GM12878 (cell line): ENCODE data around the gene WHRN. TPM values are rescaled to one million over a fixed set of nuclear protein-coding genes. Genes with fewer than 3 reads are reported as not detected.

Source experiments
- ATAC-seq: fragments of 200-7000 bp; cut with Tn5 transposase; 3 replicates; pipeline ENCODE4 v1.9.1; 2020; ENCODE audit warnings: mild to moderate bottlenecking, moderate library complexity
- BruUV-seq: library from RNA; stranded (reverse); fragments of 400-500 nt; replicated peaks from 2 replicates; lab custom pipeline; 2021; lab: Mats Ljungman, UMichigan
- CTCF ChIA-PET: fragments of 300-600 bp; sonication (Branson Sonifier 250); formaldehyde crosslinking; extraction: SDS; loops from one replicate; lab custom pipeline; 2021; ENCODE audit warnings: inconsistent platforms; lab: Yijun Ruan, JAX
- POLR2A ChIA-PET: fragments of 350-600 bp; formaldehyde crosslinking; extraction: SDS; loops from one replicate; lab custom pipeline; 2021; ENCODE audit warnings: inconsistent platforms; lab: Charles Lee
- RAD21 ChIA-PET: fragments of 300-600 bp; sonication (Branson Sonifier 250); formaldehyde crosslinking; loops from one replicate; lab custom pipeline; 2023; ENCODE audit warnings: antibody characterized with exemption; ENCODE audit not compliant: unreplicated experiment; lab: Charles Lee
- SMC1A ChIA-PET: fragments of 300-600 bp; sonication (Branson Sonifier 250); formaldehyde crosslinking; loops from one replicate; lab custom pipeline; 2023; ENCODE audit not compliant: unreplicated experiment, uncharacterized antibody; lab: Charles Lee
- DNase-seq: peaks from one replicate; pipeline ENCODE4 v3.0.0-alpha.2; 2011; ENCODE audit warnings: low read depth, low spot score
- FAIRE-seq: peaks from 3 replicates; lab custom pipeline; 2011; peaks lifted over from hg19 to GRCh38; lab: Jason Lieb, UNC
- H2AFZ ChIP-seq: 2 replicates; pipeline ENCODE4 v1.6.0; 2011; ENCODE audit warnings: low read depth, low read length, control low read depth; ENCODE audit not compliant: control insufficient read depth
- H3K27ac ChIP-seq: 2 replicates; pipeline ENCODE4 v1.5.1; 2011; ENCODE audit warnings: control low read depth; ENCODE audit not compliant: control insufficient read depth, insufficient read depth
- H3K27me3 ChIP-seq, 2 experiments: replicated peaks in 1 of 2; 2 replicates each; pipeline versions ENCODE4 v1.6.0 to v1.6.1; 2011; ENCODE audit warnings: low read length in 1 of 2; ENCODE audit not compliant: control insufficient read depth in 2 of 2, insufficient read depth in 2 of 2
- H3K36me3 ChIP-seq, 2 experiments: 2 replicates each; pipeline ENCODE4 v1.5.1; 2011; ENCODE audit warnings: low read length in 1 of 2; ENCODE audit not compliant: control insufficient read depth in 2 of 2, insufficient read depth in 2 of 2
- H3K4me1 ChIP-seq: 2 replicates; pipeline ENCODE4 v1.6.1; 2011; ENCODE audit warnings: mild to moderate bottlenecking, low read length, moderate library complexity, mixed read lengths; ENCODE audit not compliant: control insufficient read depth, insufficient read depth
- H3K4me2 ChIP-seq: 2 replicates; pipeline ENCODE4 v1.6.0; 2011; ENCODE audit warnings: control low read depth; ENCODE audit not compliant: control insufficient read depth, insufficient read depth
- H3K4me3 ChIP-seq: fragments of 200-600 bp; sonication (generic); 2 replicates; pipeline ENCODE4 v1.5.1; 2016
- H3K79me2 ChIP-seq: 2 replicates; pipeline ENCODE4 v1.6.0; 2011; ENCODE audit warnings: low read length; ENCODE audit not compliant: control insufficient read depth, insufficient read depth
- H3K9ac ChIP-seq: 2 replicates; pipeline ENCODE4 v1.8.0; 2011; ENCODE audit warnings: low read length, control low read depth, mixed read lengths; ENCODE audit not compliant: control insufficient read depth, insufficient read depth
- H3K9me3 ChIP-seq: replicated peaks from 3 replicates; pipeline ENCODE4 v1.5.1; 2011; ENCODE audit warnings: mild to moderate bottlenecking, low read length; ENCODE audit not compliant: control insufficient read depth, insufficient read depth
- H4K20me1 ChIP-seq: 2 replicates; pipeline ENCODE4 v1.6.0; 2011; ENCODE audit not compliant: control insufficient read depth, insufficient read depth
- ETV6 ChIP-seq, 2 experiments: fragments of 450-650 bp in 1 of 2; IDR thresholded peaks in 1 of 2; conservative IDR thresholded peaks in 1 of 2; 2 replicates each; pipeline ENCODE4 v1.6.1; 2014; ENCODE audit warnings: antibody characterized with exemption in 1 of 2, borderline replicate concordance in 1 of 2, low read depth in 1 of 2, mild to moderate bottlenecking in 1 of 2, moderate library complexity in 1 of 2
- KLF5 ChIP-seq: fragments of 450-650 bp; IDR thresholded peaks from 2 replicates; pipeline ENCODE4 v1.6.1; 2014; ENCODE audit warnings: mild to moderate bottlenecking; ENCODE audit not compliant: partially characterized antibody
- WGBS: methylation state at CpG from one replicate; pipeline ENCODE4 v1.1.6; 2016; ENCODE audit warnings: low lambda C conversion rate; ENCODE audit not compliant: insufficient replicate concordance, insufficient coverage; ENCODE audit errors: missing lambda C conversion rate; 5-methylcytosine and 5-hydroxymethylcytosine counted together
- in situ Hi-C: fragments of 300-500 bp; cut with MboI; formaldehyde crosslinking; loops from 9 replicates; pipeline ENCODE4 v1.14.3; 2018; ENCODE audit warnings: mixed read lengths
- intact Hi-C: fragments of 100-400 bp; cut with micrococcal nuclease; formaldehyde crosslinking; loops from one replicate; pipeline ENCODE4 v1.14.2; 2022; ENCODE audit not compliant: unreplicated experiment
- polyA plus RNA-seq, 11 experiments: library from polyadenylated mRNA; depleted of rRNA in 4 of 11; unstranded in 6 of 11; stranded (reverse) in 5 of 11; fragments of >200 nt; fragmentation: Nextera tagmentation in 4 of 11; fragmentation: Illumina TruSeq in 1 of 11; extraction: Ambion mirVana in 4 of 11; extraction: Trizol in 1 of 11; gene quantifications; 1 replicate in 1 of 11; 2 replicates in 10 of 11; pipeline versions ENCODE4 v1.2.1 to v1.2.3, GENCODE V29; 2011 to 2016; ENCODE audit warnings: inconsistent platforms in 2 of 11, missing spikeins in 2 of 11, low read depth in 1 of 11
- total RNA-seq, 4 experiments: library from RNA; depleted of rRNA in 3 of 4; stranded (reverse); fragments of >200 nt in 3 of 4; fragmentation: Illumina TruSeq in 1 of 4; extraction: Trizol in 1 of 4; gene quantifications; 2 replicates each; pipeline versions ENCODE4 v1.2.1 to v1.2.3, GENCODE V29; 2013 to 2021
- TF ChIP-seq, protein P1 (sequence below): IDR thresholded peaks from 2 replicates; pipeline ENCODE4 v1.6.1; 2011; ENCODE audit warnings: mild to moderate bottlenecking, low read depth, low read length, moderate library complexity; ENCODE audit not compliant: insufficient replicate concordance
- TF ChIP-seq, protein P2 (sequence below): fragments of 450-650 bp; IDR thresholded peaks from 2 replicates; pipeline ENCODE4 v1.6.1; 2017; ENCODE audit warnings: low read depth, mild to moderate bottlenecking, moderate library complexity

The WHRN gene
- total and polyA plus RNA-seq, 10 of the 15 experiments (the other 5 are each of a cell fraction or from before 2014, with no cell fraction given) = 0.04 to 18.2 (median 0.68) TPM; not detected in 1

DNA sequence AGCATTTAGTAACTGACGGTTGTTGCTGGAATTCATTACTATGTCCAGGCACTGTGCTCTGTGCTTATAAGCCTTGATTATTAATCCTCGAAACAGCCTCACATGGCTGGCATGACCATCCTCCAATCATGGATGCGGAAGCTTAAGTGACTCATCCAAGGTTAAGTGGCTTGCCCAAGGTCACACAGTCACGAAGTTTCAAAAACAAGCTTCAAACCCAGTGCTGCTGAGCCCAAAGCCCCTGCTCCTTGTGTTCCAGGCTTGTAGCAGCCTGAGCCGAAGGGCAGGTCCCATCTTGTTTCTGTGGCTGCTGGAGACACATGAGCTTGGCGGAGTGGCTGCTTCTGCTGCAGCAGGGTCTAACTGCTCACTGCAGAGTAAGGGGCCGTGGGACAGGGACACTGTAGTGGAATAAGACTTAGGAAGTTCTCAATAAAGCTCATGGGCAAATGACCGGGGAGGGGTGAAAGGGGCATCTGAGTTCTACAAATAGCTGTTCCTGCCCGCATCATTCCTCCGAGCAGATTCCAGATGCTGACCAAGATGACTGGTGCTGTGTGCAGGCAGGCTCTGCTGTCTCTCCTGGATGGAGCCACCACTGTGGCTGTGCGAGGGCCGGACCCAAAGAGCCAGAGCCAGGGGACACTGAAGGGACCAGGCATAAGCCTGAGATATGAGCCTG lies 32.4 kb downstream of the WHRN start:
- peaks cover 0 to 2% of the 10 kb centered on the region in 2 experiments; a peak in 2 of 4 replicates for H3K27me3 ChIP-seq
- no peak overlapping the region for H3K4me2 ChIP-seq
- ChIA-PET RAD21 (no interaction called here), CTCF (interaction anchor here (0.8 to 1.2 kb wide), 2 partner anchors 38 to 66 kb away, joined by 3 to 4 read pairs; no protein-coding TSS in a partner anchor), SMC1A (interaction anchor here (0.7 to 2.3 kb wide), 2 partner anchors 31 to 67 kb away, joined by 3 to 6 read pairs; no protein-coding TSS in a partner anchor), POLR2A (no interaction called here)
- no peak for ATAC-seq
- H3K4me1 ChIP-seq = no peaks in the 10 kb centered on the region
- H3K27ac ChIP-seq = no peak overlapping the region
- no peak overlapping the region for H3K4me3 ChIP-seq
- TF ChIP-seq KLF5 (no peak), ETV6 (conservative IDR thresholded peaks at IDR 0.05 in 1 of 2, IDR thresholded peaks at IDR 0.05 in 1 of 2; ENCODE audit: borderline replicate concordance in 1 of 2, low read depth in 1 of 2) (no peak)
- TF ChIP-seq, protein P1, sequence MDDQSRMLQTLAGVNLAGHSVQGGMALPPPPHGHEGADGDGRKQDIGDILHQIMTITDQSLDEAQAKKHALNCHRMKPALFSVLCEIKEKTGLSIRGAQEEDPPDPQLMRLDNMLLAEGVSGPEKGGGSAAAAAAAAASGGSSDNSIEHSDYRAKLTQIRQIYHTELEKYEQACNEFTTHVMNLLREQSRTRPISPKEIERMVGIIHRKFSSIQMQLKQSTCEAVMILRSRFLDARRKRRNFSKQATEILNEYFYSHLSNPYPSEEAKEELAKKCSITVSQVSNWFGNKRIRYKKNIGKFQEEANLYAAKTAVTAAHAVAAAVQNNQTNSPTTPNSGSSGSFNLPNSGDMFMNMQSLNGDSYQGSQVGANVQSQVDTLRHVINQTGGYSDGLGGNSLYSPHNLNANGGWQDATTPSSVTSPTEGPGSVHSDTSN = no peak
- TF ChIP-seq, protein P2, sequence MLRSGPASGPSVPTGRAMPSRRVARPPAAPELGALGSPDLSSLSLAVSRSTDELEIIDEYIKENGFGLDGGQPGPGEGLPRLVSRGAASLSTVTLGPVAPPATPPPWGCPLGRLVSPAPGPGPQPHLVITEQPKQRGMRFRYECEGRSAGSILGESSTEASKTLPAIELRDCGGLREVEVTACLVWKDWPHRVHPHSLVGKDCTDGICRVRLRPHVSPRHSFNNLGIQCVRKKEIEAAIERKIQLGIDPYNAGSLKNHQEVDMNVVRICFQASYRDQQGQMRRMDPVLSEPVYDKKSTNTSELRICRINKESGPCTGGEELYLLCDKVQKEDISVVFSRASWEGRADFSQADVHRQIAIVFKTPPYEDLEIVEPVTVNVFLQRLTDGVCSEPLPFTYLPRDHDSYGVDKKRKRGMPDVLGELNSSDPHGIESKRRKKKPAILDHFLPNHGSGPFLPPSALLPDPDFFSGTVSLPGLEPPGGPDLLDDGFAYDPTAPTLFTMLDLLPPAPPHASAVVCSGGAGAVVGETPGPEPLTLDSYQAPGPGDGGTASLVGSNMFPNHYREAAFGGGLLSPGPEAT = no peak
- no peak for FAIRE-seq
- 46% methylated on average over 12 of the region's 12 CpGs for WGBS
- no peaks in the 10 kb centered on the region; the same call in 2 of the 3 replicates for H3K9me3 ChIP-seq
- DNase-seq = no peak
- in situ Hi-C loops = no loop called here
- no peak overlapping the region for H3K9ac ChIP-seq
- no peak overlapping the region for H2AFZ ChIP-seq
- H4K20me1 ChIP-seq = no peaks in the 10 kb centered on the region
- no peaks in the 10 kb centered on the region for H3K79me2 ChIP-seq
- intact Hi-C loops = no loop called here
- BruUV-seq = no TSS peak
- peaks cover 0 to 4% of the 10 kb centered on the region in 2 experiments; a peak in 1 of 4 replicates for H3K36me3 ChIP-seq
